K562 (cell line): ENCODE measurements around the gene USP49. TPM values are rescaled to one million over a fixed set of nuclear protein-coding genes. Genes with fewer than 3 reads are reported as not detected.

Experiments
- CBX1 ChIP-seq: sonication (generic); IDR thresholded peaks from 2 replicates; pipeline ENCODE4 v1.6.1; 2016; ENCODE audit warnings: antibody characterized with exemption, low read depth, mild to moderate bottlenecking
- E2F3 ChIP-seq: fragments of 250-450 bp; sonication (Bioruptor Pico); IDR thresholded peaks from 2 replicates; pipeline ENCODE4 v1.4.0; 2020; ENCODE audit warnings: mild to moderate bottlenecking
- FOXA1 ChIP-seq: fragments of 450-650 bp; IDR thresholded peaks from 2 replicates; pipeline ENCODE4 v1.6.1; 2016; ENCODE audit warnings: mild to moderate bottlenecking, borderline replicate concordance
- KLF10 ChIP-seq: fragments of 250-450 bp; sonication (Bioruptor Pico); IDR thresholded peaks from 2 replicates; pipeline ENCODE4 v1.6.1; 2021; ENCODE audit warnings: matching md5 sums
- MYC ChIP-seq, 2 experiments: fragments of 250-450 bp in 1 of 2; sonication (Bioruptor Pico) in 1 of 2; IDR thresholded peaks; 2 replicates each; pipeline versions ENCODE4 v1.5.1 to v1.6.1; 2012 to 2021; ENCODE audit warnings: low read depth in 2 of 2, borderline replicate concordance in 1 of 2, improper control_type of control experiment in 1 of 2, low read length in 1 of 2, mild to moderate bottlenecking in 1 of 2, moderate library complexity in 1 of 2
- NUFIP1 ChIP-seq: fragments of 450-650 bp; IDR thresholded peaks from 2 replicates; pipeline ENCODE4 v1.6.1; 2018; ENCODE audit not compliant: partially characterized antibody
- RBFOX2 ChIP-seq: fragments of 200-400 bp; formaldehyde crosslinking; IDR thresholded peaks from 2 replicates; pipeline ENCODE4 v1.6.1; 2017; ENCODE audit warnings: low read depth, mild to moderate bottlenecking, low read length, moderate library complexity
- TCF7 ChIP-seq: sonication (generic); IDR thresholded peaks from 2 replicates; pipeline ENCODE4 v1.6.1; 2016; ENCODE audit warnings: antibody characterized with exemption, borderline replicate concordance
- TSC22D4 ChIP-seq: fragments of 450-650 bp; IDR thresholded peaks from 2 replicates; pipeline ENCODE4 v1.6.1; 2016; ENCODE audit warnings: missing genetic modification characterization, missing biosample characterization, control low read depth
- ZNF77 ChIP-seq: fragments of 250-450 bp; sonication (Bioruptor Pico); IDR thresholded peaks from 2 replicates; pipeline ENCODE4 v1.5.0; 2020
- ZZZ3 ChIP-seq: fragments of 450-650 bp; IDR thresholded peaks from 2 replicates; pipeline ENCODE4 v1.6.1; 2016; ENCODE audit warnings: antibody characterized with exemption, mild to moderate bottlenecking, moderate library complexity
- polyA plus RNA-seq, 8 experiments: library from polyadenylated mRNA; depleted of rRNA in 4 of 8; stranded (reverse) in 5 of 8; unstranded in 3 of 8; fragments of >200 nt; fragmentation: Nextera tagmentation in 2 of 8; fragmentation: Illumina TruSeq in 1 of 8; extraction: Ambion mirVana in 2 of 8; extraction: Trizol in 1 of 8; gene quantifications; 2 replicates each; pipeline versions ENCODE4 v1.2.1 to v1.2.3, GENCODE V29; 2011 to 2014; ENCODE audit warnings: inconsistent platforms in 1 of 8, missing spikeins in 1 of 8
- total RNA-seq, 7 experiments: library from RNA; depleted of rRNA in 6 of 7; stranded (reverse); fragments of >200 nt in 6 of 7; fragmentation: Illumina TruSeq in 2 of 7; extraction: Trizol in 2 of 7; gene quantifications; 2 replicates each; pipeline versions ENCODE4 v1.2.1 to v1.2.3, GENCODE V29; 2011 to 2021; ENCODE audit warnings: low replicate concordance in 1 of 7
- TF ChIP-seq, protein P1 (sequence below): fragments of 150-350 bp; conservative IDR thresholded peaks from 2 replicates; pipeline ENCODE4 v1.6.1; 2014; ENCODE audit warnings: low read length
- TF ChIP-seq, protein P2 (sequence below): IDR thresholded peaks from 2 replicates; pipeline ENCODE4 v1.6.1; 2014; ENCODE audit warnings: antibody characterized with exemption
- TF ChIP-seq, protein P3 (sequence below): fragments of 200-800 bp; sonication (Bioruptor generic); IDR thresholded peaks from 2 replicates; pipeline ENCODE4 v1.6.1; 2017; ENCODE audit warnings: missing genetic modification characterization, missing compliant biosample characterization
- TF ChIP-seq, protein P4 (sequence below), 2 experiments: fragments of 450-650 bp in 1 of 2; IDR thresholded peaks; 2 replicates each; pipeline ENCODE4 v1.6.1; 2011 to 2017; ENCODE audit warnings: low read depth in 2 of 2, antibody characterized with exemption in 1 of 2, borderline replicate concordance in 1 of 2, low read length in 1 of 2, mild to moderate bottlenecking in 1 of 2, mixed read lengths in 1 of 2; ENCODE audit not compliant: control insufficient read depth in 1 of 2
- TF ChIP-seq, protein P5 (sequence below): sonication (generic); formaldehyde crosslinking; IDR thresholded peaks from 2 replicates; pipeline ENCODE4 v1.8.0; 2022; ENCODE audit warnings: mild to moderate bottlenecking, low read depth, missing genetic modification reagents

Gene USP49
- total and polyA plus RNA-seq, 9 of the 15 experiments (the other 6 are each of a cell fraction or from before 2014, with no cell fraction given), result 1.0 to 9.9 (median 6.5) TPM

DNA sequence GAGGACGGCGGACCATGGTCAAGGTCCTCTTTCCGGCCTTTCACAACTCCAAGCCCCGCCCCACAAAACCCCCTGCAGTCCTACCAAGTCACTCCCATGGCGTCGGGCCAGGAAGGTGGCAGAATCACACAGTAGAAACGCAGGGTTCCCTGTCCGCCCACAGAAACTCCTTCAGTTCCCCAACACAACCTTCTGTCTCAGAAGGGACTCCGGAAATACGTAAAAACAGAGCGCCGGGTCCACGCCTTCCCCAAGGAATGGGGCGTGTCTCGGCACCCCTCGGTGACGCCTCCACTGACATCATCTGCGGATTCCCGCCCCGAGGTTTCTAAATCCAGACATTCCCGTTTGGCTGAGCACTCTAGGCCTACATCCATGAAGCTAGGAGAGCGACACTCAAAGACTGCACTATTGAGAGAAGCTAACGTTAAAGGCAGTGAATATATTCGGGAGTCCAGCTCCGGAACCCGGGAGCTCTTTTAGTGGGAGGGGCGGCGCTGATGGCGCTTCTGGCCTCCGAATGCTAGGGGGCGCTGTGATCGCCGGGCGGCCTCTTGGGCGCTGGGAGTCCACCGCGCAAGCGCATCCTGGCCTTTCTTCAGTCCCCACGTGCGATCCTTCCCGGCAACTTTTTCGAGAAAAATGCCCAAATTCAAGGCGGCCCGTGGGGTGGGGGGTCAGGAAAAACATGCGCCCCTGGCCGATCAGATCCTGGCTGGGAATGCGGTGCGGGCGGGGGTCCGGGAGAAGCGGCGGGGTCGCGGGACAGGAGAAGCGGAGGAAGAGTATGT, 25.9 kb upstream of the USP49 start, which contains the start of the genes BYSL and MED20 (continued):
- no peak for TF ChIP-seq FOXA1
- TF ChIP-seq ZNF77, result no peak
- peak; percentile 94 for TF ChIP-seq E2F3
- TF ChIP-seq TSC22D4, result no peak
- TF ChIP-seq TCF7, result no peak
- TF ChIP-seq KLF10, result no peak
- TF ChIP-seq, protein P1, sequence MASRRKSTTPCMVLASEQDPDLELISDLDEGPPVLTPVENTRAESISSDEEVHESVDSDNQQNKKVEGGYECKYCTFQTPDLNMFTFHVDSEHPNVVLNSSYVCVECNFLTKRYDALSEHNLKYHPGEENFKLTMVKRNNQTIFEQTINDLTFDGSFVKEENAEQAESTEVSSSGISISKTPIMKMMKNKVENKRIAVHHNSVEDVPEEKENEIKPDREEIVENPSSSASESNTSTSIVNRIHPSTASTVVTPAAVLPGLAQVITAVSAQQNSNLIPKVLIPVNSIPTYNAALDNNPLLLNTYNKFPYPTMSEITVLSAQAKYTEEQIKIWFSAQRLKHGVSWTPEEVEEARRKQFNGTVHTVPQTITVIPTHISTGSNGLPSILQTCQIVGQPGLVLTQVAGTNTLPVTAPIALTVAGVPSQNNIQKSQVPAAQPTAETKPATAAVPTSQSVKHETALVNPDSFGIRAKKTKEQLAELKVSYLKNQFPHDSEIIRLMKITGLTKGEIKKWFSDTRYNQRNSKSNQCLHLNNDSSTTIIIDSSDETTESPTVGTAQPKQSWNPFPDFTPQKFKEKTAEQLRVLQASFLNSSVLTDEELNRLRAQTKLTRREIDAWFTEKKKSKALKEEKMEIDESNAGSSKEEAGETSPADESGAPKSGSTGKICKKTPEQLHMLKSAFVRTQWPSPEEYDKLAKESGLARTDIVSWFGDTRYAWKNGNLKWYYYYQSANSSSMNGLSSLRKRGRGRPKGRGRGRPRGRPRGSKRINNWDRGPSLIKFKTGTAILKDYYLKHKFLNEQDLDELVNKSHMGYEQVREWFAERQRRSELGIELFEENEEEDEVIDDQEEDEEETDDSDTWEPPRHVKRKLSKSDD, result peak; percentile 78; the same call in 1 of the 2 replicates
- TF ChIP-seq MYC (IDR thresholded peaks at IDR 0.05; ENCODE audit: low read depth, low read length), result peak; percentile 99
- peak; percentile 99 for TF ChIP-seq MYC (CRISPR knock-in tag; IDR thresholded peaks at IDR 0.05; ENCODE audit: borderline replicate concordance, low read depth)
- no peak for TF ChIP-seq NUFIP1
- peak; percentile 91 for TF ChIP-seq RBFOX2
- TF ChIP-seq, protein P2, sequence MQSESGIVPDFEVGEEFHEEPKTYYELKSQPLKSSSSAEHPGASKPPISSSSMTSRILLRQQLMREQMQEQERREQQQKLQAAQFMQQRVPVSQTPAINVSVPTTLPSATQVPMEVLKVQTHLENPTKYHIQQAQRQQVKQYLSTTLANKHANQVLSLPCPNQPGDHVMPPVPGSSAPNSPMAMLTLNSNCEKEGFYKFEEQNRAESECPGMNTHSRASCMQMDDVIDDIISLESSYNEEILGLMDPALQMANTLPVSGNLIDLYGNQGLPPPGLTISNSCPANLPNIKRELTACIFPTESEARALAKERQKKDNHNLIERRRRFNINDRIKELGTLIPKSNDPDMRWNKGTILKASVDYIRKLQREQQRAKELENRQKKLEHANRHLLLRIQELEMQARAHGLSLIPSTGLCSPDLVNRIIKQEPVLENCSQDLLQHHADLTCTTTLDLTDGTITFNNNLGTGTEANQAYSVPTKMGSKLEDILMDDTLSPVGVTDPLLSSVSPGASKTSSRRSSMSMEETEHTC, result peak; percentile 6; the same call in 1 of the 2 replicates
- TF ChIP-seq, protein P3, sequence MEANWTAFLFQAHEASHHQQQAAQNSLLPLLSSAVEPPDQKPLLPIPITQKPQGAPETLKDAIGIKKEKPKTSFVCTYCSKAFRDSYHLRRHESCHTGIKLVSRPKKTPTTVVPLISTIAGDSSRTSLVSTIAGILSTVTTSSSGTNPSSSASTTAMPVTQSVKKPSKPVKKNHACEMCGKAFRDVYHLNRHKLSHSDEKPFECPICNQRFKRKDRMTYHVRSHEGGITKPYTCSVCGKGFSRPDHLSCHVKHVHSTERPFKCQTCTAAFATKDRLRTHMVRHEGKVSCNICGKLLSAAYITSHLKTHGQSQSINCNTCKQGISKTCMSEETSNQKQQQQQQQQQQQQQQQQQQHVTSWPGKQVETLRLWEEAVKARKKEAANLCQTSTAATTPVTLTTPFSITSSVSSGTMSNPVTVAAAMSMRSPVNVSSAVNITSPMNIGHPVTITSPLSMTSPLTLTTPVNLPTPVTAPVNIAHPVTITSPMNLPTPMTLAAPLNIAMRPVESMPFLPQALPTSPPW (CRISPR knock-in tag), result peak; percentile 67; the same call in 1 of the 2 replicates
- peak; percentile 90; the same call in 1 of the 2 replicates for TF ChIP-seq ZZZ3
- TF ChIP-seq, protein P4, sequence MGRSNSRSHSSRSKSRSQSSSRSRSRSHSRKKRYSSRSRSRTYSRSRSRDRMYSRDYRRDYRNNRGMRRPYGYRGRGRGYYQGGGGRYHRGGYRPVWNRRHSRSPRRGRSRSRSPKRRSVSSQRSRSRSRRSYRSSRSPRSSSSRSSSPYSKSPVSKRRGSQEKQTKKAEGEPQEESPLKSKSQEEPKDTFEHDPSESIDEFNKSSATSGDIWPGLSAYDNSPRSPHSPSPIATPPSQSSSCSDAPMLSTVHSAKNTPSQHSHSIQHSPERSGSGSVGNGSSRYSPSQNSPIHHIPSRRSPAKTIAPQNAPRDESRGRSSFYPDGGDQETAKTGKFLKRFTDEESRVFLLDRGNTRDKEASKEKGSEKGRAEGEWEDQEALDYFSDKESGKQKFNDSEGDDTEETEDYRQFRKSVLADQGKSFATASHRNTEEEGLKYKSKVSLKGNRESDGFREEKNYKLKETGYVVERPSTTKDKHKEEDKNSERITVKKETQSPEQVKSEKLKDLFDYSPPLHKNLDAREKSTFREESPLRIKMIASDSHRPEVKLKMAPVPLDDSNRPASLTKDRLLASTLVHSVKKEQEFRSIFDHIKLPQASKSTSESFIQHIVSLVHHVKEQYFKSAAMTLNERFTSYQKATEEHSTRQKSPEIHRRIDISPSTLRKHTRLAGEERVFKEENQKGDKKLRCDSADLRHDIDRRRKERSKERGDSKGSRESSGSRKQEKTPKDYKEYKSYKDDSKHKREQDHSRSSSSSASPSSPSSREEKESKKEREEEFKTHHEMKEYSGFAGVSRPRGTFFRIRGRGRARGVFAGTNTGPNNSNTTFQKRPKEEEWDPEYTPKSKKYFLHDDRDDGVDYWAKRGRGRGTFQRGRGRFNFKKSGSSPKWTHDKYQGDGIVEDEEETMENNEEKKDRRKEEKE (IDR thresholded peaks at IDR 0.05; ENCODE audit: borderline replicate concordance in 1 of 2, control insufficient read depth in 1 of 2, low read depth in 2 of 2, low read length in 1 of 2), result peak in 1 of 2 experiments; percentile 42; a peak in 1 of 4 replicates
- TF ChIP-seq, protein P5, sequence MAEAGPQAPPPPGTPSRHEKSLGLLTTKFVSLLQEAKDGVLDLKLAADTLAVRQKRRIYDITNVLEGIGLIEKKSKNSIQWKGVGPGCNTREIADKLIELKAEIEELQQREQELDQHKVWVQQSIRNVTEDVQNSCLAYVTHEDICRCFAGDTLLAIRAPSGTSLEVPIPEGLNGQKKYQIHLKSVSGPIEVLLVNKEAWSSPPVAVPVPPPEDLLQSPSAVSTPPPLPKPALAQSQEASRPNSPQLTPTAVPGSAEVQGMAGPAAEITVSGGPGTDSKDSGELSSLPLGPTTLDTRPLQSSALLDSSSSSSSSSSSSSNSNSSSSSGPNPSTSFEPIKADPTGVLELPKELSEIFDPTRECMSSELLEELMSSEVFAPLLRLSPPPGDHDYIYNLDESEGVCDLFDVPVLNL, result no peak; the same call in 1 of the 2 replicates
- TF ChIP-seq CBX1, result no peak
